Neural cell (in vitro differentiated cells): ENCODE data around the gene DAND5.

Source experiments
- EP300 ChIP-seq: fragments of 450-650 bp; conservative IDR thresholded peaks from 2 replicates; pipeline ENCODE4 v1.6.1; 2014; ENCODE audit warnings: antibody characterized with exemption, mild to moderate bottlenecking, moderate library complexity; ENCODE audit not compliant: poor library complexity, severe bottlenecking
- EZH2 ChIP-seq: fragments of 200-600, 300-800 bp; shearing (Covaris generic), sonication (generic); IDR thresholded peaks from 2 replicates; pipeline ENCODE4 v1.6.1; 2014; ENCODE audit warnings: antibody characterized with exemption, low read length, borderline replicate concordance, mild to moderate bottlenecking; ENCODE audit not compliant: insufficient read depth, poor library complexity, severe bottlenecking
- MXI1 ChIP-seq: fragments of 450-650 bp; conservative IDR thresholded peaks from 2 replicates; pipeline ENCODE4 v1.6.1; 2014; ENCODE audit warnings: antibody characterized with exemption, mild to moderate bottlenecking; ENCODE audit not compliant: poor library complexity, severe bottlenecking
- RAD21 ChIP-seq: fragments of 450-650 bp; conservative IDR thresholded peaks from 2 replicates; pipeline ENCODE4 v1.6.1; 2014; ENCODE audit warnings: antibody characterized with exemption, mild to moderate bottlenecking, moderate library complexity
- SMC3 ChIP-seq: fragments of 450-650 bp; conservative IDR thresholded peaks from 2 replicates; pipeline ENCODE4 v1.6.1; 2014; ENCODE audit warnings: antibody characterized with exemption, mild to moderate bottlenecking, moderate library complexity; ENCODE audit not compliant: poor library complexity
- TF ChIP-seq, protein P1 (sequence below): fragments of 450-650 bp; IDR thresholded peaks from 2 replicates; pipeline ENCODE4 v1.5.1; 2014; ENCODE audit warnings: antibody characterized with exemption, mild to moderate bottlenecking, moderate library complexity; ENCODE audit not compliant: poor library complexity, severe bottlenecking
- TF ChIP-seq, protein P2 (sequence below): IDR thresholded peaks from 2 replicates; pipeline ENCODE4 v1.6.1; 2012; ENCODE audit warnings: borderline replicate concordance

DNA sequence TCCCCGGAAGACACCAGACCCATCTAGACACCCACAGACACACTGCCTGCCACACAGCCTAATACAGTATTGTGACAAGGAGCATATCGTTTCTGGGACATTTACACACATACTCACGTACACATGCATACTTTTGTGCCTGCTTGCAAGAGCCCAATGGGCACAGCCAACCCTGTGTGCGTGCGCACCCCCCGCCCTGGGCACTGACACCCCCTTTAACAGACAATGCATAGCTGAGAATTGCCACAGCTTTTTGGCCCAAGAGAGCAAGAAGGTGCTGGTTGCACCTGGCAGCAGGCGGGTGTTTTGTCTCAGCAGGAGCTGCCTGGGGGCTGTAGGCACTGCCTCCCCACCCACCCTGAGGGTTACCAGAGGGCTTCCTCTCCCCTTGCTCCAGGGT, 24.2 kb downstream of the DAND5 start:
- TF ChIP-seq, protein P1, sequence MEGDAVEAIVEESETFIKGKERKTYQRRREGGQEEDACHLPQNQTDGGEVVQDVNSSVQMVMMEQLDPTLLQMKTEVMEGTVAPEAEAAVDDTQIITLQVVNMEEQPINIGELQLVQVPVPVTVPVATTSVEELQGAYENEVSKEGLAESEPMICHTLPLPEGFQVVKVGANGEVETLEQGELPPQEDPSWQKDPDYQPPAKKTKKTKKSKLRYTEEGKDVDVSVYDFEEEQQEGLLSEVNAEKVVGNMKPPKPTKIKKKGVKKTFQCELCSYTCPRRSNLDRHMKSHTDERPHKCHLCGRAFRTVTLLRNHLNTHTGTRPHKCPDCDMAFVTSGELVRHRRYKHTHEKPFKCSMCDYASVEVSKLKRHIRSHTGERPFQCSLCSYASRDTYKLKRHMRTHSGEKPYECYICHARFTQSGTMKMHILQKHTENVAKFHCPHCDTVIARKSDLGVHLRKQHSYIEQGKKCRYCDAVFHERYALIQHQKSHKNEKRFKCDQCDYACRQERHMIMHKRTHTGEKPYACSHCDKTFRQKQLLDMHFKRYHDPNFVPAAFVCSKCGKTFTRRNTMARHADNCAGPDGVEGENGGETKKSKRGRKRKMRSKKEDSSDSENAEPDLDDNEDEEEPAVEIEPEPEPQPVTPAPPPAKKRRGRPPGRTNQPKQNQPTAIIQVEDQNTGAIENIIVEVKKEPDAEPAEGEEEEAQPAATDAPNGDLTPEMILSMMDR, result no peak
- TF ChIP-seq SMC3 (no peak), EP300 (no peak), MXI1 (no peak), EZH2 (no peak), RAD21 (no peak)
- TF ChIP-seq, protein P2, sequence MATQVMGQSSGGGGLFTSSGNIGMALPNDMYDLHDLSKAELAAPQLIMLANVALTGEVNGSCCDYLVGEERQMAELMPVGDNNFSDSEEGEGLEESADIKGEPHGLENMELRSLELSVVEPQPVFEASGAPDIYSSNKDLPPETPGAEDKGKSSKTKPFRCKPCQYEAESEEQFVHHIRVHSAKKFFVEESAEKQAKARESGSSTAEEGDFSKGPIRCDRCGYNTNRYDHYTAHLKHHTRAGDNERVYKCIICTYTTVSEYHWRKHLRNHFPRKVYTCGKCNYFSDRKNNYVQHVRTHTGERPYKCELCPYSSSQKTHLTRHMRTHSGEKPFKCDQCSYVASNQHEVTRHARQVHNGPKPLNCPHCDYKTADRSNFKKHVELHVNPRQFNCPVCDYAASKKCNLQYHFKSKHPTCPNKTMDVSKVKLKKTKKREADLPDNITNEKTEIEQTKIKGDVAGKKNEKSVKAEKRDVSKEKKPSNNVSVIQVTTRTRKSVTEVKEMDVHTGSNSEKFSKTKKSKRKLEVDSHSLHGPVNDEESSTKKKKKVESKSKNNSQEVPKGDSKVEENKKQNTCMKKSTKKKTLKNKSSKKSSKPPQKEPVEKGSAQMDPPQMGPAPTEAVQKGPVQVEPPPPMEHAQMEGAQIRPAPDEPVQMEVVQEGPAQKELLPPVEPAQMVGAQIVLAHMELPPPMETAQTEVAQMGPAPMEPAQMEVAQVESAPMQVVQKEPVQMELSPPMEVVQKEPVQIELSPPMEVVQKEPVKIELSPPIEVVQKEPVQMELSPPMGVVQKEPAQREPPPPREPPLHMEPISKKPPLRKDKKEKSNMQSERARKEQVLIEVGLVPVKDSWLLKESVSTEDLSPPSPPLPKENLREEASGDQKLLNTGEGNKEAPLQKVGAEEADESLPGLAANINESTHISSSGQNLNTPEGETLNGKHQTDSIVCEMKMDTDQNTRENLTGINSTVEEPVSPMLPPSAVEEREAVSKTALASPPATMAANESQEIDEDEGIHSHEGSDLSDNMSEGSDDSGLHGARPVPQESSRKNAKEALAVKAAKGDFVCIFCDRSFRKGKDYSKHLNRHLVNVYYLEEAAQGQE, result no peak
